HG02840 (cell line): ENCODE data around the gene FAAP20.
"Not testable (repeated sequence)": the region's sequence is repeated elsewhere in the genome, so short reads cannot be mapped to it uniquely, and the experiment has no call there.

ENCODE experiments used
- ATAC-seq: cut with Tn5 transposase; IDR thresholded peaks from one replicate; pipeline ENCODE4 v1.9.1; 2021; ENCODE audit warnings: mild to moderate bottlenecking, moderate library complexity, moderate number of reproducible peaks; ENCODE audit not compliant: unreplicated experiment, low FRiP score

Gene FAAP20

DNA sequence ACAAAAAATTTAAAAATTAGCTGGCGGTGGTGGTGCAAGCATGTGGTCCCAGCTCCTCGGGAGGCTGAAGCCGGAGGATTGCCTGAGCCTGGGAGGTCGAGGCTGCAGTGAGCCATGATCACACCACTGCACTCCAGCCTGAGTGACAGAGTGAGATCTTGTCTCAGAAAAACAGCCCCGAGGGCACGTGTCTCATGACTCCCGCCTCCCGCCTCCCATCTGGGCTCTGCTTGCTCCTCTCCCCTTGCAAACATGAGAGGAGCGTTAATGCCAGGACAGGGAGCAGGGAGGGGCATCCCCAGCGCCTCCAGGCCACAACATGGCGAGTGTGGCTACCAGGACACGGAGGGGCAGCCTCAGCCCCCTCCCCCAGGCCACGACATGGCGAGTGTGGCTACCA, 28.3 kb downstream of the FAAP20 start:
- no peak for ATAC-seq

DNA sequence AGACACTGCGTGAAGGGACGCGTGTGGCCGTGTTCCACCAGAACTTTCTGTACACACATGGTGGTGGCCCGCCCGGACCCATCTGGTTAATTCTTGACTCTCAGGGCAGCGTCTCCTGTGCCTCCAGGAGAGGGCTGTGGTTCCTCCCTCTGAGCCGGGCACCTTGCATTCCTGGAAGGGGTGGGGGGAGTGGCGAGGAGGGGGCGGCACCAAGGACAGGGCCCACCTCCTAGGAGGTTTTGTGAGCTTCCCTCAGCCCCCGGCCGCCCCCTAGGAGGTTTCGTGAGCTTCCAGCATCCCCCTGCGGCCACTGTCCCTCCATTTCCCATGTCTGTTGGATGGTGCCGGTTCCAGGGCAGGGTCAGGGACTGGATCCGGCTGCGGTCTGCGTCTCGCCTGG, 28.9 kb downstream of the FAAP20 start:
- ATAC-seq = no peak

DNA sequence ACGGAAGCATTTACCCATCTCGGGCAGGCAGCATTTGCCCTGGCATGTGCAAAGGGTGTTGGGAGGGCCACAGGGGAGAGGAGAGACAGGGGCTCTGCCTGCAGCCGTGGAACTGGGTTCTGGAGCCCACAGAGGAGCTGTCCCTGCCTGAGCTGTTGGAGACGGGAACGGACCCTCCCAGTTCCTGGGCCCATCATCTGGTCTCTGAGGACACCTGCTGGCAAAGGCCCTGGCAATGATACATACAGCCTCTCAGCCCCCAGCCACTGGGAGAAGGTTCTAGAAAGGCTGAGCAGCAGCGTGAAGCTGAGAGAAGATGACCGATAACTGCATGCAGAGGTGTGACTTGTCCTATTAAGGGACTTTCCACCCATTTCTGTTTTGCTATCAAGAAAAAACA, 31.4 kb downstream of the FAAP20 start:
- ATAC-seq = no peak

DNA sequence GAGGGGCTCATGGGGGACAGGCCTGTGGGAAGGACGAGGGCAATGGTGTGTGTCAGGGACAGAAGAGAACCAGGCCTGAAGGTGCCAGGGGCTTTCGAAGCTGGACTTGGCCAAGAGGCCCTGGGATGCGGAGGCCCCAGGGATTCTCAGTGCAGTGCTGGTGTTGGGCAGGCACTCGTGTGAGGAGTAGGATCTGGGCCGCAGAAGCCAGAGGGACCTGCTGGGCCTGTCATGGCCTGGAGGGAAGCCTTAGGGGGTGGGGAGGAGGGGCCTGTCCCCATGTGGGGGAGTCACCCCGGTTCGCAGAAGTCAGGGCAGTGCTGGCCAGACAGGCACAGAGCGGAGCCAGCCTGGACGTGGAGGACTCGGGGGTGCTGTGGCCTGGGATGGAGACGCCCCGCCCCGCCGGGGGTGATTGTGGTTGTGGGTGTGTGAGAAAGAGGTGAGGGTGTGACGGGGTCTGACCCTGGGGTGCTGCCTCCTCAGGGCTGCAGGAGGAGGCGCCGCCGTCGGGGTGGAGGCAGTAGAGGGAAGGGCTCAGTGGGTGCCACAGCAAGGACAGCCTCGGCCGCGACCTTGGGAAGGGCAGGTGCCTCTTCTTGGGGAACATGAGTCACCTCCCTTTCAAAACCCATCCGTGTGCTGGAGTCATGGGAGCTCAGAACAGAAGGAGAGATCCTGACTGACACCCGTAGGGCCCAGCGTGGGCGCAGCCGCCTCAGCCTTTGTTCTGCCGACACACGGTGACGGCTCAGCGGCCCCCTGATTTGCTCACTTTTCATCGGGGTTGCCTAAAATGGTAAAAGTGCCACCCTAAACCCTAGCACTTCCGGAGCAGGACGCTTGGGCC, 33.9 kb downstream of the FAAP20 start:
- ATAC-seq = no peak

DNA sequence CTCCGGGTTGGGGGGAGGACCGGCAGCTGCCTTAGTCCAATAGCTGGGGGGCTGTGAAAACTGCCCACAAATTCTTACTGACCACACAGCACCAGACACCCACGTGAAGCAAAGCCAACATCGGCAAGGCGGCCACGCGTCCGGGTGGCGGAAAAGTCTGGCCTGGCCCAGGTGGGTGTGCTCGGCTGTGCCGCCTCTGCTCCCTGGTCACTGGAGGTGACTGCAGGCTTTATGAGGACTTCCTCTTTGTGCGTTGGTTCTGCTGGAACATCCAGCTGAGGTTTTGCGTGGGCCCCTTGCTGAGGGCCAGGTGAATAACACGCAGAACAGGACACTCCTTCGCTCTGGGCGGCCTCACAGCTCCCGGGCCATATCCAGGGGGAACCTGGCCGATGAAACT, 35.4 kb downstream of the FAAP20 start:
- no peak for ATAC-seq

DNA sequence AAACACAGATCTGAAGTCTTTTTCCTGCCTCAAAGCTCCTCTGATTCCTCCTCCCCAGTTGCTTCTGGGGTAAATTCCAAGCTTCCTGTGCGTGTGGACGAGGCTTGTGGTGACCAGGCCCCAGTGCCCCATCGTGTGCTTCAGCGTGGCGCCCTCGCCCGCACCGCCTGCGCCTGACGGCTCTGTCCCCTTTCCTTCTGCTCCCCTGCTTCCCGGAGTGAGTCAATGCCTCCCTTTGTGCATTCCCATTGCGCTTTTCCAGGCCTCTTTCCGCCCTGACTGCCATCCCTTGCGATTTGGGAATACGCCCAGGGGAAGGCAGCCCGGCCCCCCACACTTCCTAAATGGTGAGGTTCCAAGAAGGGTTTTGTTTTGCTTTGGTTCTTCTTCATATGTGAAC, 36.3 kb downstream of the FAAP20 start:
- no peak for ATAC-seq

DNA sequence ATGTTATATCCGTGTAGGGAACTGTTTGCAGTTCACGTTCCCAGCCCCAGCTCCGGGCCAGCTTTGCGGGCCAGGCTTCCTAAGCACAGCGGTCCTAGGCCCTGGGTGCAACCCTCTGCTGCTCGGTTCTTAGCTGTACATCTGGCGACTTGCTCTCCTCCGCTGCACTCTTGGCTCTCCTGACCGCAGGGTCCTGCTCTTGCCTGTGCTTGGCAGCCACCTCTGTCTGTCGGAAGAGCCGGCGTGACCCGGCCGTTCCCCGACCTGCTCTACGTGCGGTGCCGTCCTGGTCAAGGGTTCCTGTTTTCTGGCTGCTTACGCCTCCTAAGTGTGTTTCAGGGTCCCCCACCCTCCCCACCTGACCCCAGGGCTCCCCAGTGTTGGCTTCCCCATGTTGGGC, 36.7 kb downstream of the FAAP20 start:
- no peak for ATAC-seq

DNA sequence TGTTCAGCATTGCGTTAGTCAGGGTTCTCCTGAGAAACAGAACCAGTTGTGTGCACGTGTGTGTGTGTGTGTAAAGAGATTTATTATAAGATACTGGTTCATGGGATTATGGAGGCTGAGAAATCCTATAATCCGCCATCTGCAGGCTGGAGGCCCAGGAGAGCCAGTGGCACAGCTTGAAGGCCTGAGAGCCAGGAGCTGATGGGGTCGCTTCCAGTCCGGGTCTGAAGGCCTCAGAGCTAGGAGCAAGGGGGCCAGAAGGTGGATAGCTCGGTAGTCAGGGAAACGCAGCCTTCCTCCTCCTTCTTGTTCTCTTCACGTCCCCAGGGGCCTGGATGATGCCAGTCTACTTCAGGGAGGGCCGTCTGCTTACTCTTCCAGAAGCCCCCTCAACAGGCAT, 37.7 kb downstream of the FAAP20 start:
- ATAC-seq = no peak

DNA sequence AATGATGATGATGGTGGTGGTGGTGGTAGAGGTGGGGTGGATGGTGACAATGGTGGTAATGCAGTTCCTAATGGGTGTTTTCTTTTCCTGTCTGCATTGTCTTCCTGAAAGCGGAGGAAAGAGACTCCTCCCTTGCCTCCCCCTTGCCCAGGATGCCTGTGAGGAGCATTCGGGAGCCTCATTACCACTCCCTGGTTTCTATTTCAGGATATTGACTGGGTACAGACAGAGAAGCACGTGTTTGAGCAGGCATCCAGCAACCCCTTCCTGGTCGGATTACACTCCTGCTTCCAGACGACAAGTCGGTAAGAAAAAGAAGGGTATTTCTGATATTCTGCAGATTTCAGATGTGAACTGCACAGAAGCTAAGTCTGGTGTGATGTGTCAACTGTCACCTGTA, 38.8 kb downstream of the FAAP20 start:
- no peak for ATAC-seq

DNA sequence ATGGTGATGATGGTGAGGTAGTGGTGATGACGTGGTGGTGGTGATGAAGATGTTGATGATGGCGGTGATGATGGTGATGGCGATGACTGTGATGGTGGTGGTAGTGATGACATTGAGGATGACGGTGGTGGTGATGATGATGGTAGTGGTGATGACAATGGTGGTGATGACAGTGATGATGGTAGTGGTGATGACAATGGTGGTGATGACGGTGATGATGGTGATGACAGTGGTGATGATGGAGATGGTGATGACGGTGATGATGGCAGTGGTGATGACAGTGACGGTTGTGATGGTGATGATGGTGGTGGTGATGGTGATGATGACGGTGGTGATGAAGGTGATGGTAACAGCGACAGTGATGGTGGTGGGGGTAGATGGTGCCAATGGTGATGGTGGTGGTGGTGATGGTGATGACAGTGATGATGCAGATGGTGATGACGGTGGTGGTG, 39.4 kb downstream of the FAAP20 start:
- no peak for ATAC-seq

DNA sequence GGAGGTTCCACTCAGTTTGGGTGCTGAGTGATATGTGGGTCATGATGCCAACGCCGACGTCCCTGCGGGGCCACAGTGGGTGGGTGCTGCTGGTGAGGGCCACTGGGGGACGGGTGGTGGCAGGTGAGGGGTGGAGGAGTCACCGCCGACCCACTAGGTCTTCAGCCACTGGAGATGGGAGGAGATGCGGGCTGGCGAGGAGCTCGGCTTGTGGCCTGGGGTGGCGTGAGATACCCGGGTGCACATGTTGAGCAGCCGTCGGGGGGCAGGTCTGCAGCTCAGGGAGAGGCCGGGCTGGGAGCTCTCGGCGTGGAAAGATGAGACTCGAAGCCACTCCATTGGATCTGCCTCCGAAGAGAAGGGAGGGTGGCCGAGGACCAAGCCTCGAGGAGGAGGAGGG, 40.5 kb downstream of the FAAP20 start:
- ATAC-seq = no peak

DNA sequence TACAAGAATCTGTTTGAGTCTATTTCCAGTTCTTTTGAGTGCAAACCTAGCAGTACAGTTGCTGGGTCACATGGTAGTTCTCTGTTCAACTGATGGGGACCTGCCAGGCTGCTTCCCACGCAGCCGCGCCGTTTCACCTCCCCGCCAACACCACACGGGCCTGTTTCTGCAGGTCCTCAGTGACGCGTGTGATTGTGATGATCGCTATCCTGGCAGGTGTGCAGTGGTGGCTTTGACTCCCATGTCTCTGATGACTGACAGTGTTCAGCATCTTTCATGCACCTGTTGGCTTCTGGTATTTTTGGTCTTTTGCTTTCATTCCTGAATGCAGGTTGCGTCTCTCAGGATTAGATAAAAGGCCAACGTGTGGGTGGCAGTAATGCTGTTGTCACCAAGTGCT, 41.6 kb downstream of the FAAP20 start:
- ATAC-seq = no peak

DNA sequence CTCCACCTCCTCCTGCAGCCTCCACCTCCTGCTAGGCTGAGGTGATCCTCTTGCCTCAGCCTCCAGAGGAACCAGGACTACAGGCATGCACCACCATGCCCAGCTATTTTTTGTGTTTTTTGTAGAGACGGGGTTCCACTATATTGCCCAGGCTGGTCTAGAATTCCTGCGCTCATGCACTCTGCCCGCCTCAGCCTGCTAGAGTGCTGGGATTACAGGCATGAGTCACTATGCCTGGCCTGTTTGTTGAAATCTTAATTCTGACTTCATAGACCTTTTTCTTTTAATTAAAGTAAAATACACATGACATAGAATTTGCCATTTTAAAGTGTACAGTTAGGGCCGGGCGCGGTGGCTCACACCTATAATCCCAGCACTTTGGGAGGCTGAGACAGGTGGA, 42.7 kb downstream of the FAAP20 start:
- no peak for ATAC-seq

DNA sequence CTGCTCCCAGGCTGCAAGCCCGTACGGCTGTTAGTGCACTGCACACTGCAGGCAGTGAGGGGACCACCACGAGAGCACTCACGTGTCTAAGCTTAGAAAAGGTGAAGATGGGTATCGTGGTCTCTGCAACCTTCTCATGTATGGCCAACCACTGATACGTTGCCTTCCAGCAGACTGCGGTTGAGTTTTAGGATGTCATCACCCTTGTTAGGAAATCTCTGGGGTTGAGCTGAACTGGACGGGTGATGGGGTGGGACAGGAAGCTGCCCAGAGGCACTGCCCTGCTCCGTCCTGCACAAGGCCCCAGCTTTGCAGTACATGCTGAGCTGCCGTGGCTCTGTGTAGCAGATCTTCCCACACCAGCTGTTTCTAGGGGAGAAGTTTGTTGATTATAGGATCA, 43.3 kb downstream of the FAAP20 start:
- no peak for ATAC-seq

DNA sequence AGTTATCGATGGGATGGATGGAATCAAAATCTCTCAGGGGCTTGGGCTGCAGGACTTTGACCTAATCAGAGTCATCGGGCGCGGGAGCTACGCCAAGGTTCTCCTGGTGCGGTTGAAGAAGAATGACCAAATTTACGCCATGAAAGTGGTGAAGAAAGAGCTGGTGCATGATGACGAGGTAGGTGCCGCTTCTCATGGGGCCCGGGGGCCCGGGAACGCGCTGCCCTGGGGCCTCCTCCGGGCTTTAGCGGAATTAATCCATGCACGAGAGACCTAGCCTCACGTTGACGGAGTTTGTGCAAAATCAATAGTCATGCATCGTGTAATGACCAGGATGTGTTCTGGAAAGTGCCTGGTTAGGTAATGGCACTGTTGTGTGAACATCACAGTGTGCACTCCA, 43.8 kb downstream of the FAAP20 start:
- no peak for ATAC-seq

DNA sequence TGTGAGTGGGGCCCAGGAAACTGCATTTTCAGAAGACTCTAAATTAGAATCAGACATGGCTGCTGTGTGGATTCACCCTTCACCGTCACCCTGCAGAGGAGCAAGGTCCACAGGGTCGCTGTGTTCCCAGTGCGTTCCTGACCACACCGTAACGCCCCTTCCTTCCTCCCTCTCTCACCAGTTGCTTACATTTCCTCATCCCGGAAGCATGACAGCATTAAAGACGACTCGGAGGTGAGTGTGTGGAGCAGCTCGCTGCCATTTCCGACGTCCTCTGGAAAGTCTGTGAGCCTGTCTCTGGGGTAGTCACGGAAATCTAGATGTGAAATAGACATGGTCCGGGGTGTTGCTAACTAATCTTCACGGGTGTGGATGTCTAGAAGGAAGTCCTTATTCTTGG, 45.9 kb downstream of the FAAP20 start:
- ATAC-seq = no peak

DNA sequence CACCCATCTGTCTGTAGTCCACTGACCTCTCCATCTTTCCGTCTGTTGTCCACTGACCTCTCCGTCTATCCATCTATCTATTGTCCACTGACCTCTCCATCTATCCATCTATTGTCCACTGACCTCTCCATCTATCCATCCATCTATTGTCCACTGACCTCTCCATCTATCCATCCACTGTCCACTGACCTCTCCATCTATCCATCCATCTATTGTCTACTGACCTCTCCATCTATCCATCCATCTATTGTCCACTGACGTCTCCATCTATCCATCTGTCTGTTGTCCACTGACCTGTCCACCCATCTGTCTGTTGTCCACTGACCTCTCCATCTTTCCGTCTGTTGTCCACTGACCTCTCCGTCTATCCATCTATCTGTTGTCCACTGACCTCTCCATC, 46.7 kb downstream of the FAAP20 start:
- ATAC-seq = not testable (repeated sequence)

DNA sequence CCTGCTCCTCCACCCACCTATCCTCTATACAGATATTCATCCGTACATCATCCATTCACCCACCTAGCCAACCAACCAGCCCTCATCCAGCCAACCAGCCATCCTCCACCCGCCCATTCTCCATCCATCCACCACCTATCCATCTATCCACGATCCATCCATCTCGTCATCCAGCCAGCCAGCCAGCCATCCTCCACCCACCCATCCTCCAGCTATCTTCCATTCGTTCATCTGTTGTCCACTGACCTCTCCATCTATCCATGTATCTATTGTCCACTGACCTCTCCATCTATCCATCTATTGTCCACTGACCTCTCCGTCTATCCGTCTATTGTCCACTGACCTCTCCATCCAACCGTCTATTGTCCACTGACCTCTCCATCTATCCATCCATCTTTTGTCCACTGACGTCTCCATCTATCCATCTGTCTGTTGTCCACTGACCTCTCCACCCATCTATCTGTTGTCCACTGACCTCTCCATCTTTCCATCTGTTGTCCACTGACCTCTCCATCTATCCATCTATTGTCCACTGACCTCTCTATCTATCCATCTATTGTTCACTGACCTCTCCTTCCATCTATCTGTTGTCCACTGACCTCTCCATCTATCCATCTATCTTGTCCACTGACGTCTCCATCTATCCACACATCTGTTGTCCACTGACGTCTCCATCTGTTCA, 47.6 kb downstream of the FAAP20 start:
- no peak for ATAC-seq

DNA sequence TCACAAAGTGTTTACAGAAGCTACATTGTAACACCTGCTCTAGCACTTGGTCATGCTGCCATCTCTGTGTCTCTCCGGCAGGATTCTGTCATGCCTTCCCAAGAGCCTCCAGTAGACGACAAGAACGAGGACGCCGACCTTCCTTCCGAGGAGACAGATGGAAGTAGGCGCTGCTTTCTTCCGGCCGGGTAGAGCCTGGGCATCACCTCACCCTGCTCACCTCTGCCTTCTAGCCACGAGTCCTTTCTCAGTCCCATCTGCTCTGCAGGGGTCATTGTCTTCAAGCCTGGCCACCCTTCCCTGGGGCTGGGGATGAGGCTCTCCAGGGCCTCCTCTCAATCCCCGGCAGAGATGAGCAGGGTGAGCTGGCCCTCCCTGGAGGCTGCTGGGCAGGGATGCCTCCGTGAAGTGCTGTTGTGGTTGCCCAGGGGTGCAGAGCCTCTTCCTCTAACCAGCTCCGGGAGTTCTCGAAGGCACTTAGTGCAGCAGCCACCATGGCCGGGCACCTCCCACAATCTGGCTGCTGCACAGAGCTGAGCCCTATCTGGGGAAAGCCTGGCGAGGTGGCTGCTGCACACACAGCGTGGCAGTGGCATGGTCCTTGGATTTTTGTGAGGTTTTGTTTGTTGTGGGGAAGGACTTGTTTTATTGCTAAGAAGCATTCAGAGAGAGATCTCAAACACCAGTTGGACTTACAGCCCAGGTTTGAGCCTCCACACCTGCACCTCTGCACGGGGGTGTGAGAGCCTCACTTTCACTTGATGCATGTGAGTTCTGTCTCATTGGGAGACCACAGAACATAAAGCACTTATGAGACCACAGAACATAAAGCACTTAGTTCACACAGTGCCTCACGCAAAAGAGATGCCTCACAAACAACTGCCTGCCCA, 48.4 kb downstream of the FAAP20 start:
- no peak for ATAC-seq

DNA sequence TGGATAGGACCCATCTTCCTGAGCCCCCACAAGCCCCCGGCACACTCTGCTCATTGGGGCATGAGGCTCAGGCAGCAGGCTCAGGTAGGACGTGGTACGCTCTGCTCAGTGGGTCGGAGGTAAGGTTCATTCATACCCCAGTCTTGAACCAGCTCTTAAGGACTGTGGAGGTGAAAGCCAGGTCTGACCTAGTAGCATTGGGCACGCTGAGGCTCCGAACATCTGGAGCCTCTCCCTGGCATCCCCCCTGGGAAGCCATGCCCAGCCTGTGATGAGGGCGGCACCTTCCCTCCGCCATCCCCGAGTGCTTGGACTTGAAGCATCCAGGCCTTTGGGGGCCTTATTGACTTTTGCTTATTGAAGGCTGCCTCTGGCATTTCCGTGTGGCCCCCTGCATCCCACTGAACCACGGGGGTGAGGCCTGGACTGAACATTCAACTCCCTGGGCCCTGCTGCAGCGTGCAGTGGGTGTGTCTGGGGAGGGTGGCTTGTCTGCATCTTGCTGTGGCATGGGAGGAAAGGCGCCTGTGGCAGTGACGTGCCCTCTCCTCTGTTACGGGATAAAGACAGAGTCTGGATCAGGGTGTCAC, 50.0 kb downstream of the FAAP20 start:
- no peak for ATAC-seq
